ENCODE data around the gene PRR15L.
"Not testable (repeated sequence)": the region's sequence is repeated elsewhere in the genome, so short reads cannot be mapped to it uniquely, and the experiment has no call there.

The PRR15L gene, protein sequence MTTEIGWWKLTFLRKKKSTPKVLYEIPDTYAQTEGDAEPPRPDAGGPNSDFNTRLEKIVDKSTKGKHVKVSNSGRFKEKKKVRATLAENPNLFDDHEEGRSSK

GRCh38 chr17:47957591-47958490, at the start of gene PRR15L:
Gene PRR15L, minus strand, starts transcription at chr17:47957883. Its CDS starts 4,649 bp downstream, at chr17:47953234.
- DNase-seq: no peak

- DNase-seq: no peak
Observed at GRCh38 chr17:48006936-48007709, 49.4 kb upstream of the PRR15L start.

DNA sequence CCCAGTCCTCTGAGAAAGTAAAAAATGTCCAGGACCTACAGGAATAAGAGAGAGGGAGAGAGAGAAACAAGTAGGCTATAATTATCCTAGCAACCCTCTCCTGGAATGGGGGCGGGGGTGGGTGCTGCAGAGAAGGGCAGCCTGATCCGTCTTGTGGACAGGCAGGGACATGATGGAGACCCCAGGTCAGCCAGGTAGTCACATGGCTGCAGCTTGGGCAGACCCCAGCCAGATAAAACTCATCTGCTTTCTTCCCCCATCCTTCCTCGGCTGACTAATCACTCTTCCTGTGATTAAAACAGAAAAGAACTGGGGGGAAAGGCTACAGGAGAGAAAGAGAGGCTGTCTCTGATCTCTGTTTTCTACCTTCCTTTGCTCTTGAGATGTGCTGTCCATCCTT, 47.3 kb upstream of the PRR15L start:
- DNase-seq: no peak

DNA sequence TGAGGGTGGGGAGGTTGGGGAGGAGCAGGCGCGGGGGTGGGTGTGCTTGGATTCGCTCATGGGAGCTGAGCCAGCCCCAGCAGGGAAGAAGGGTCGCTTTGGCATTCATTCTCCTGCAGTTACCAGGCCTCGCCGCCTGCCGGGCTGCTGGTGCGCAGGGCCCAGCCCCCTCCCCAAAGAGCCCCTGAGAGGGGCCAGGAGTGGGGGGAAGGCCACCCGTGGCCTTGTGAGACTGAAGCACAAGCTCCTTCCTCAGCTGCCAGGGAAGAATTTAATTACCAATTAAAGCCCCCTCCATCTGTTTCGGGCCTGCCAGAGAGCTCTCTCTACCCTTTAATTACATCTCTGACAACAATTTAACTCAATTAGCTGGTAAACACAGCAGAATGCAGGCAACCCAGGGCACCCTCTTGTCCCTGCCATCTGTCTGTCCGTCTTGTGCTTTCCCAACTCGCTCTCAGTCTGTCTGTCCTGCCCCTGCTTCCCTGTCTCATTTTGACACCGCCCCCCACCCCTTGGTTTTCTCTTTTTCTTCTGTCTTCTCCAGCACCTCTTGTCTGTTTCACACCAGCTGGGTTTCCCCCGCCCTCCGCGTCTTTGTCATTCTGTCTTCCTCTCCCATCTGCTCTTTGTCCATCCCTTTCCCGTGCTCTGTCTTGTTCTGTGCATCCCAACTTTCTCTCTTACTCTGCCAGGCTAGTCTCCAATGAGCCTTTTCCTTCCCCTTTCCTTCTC, 45.9 kb upstream of the PRR15L start:
- peak; percentile 100 for DNase-seq

- no peak for DNase-seq
Observed at GRCh38 chr17:48002916-48003416, 45.3 kb upstream of the PRR15L start.

- DNase-seq: no peak
Observed at GRCh38 chr17:48002266-48002915, 44.7 kb upstream of the PRR15L start.

- DNase-seq: not testable (repeated sequence)
Observed at GRCh38 chr17:48001657-48002056, 44.0 kb upstream of the PRR15L start.

GRCh38 chr17:48001197-48001596, 43.5 kb upstream of the PRR15L start:
- no peak for DNase-seq

DNA sequence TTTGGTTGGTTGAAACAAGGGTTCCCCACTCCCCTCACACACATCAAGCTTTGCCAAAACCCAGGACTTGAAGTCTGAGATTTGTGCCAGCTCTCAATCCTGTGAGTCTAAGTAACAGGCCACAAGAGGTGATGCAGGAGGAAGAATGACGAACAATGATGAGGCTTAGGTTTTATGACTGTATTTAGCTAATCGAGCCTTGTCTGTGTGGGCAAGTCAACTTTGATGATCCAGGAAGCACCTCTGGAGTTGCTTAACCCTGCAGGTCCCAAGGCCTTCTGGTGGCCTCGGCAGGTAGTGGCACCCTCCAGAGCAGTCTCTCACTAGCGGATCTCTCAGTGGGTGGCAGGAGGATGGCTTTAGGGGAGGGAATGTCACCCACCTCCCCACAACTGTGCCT, 41.9 kb upstream of the PRR15L start:
- no peak for DNase-seq

DNA sequence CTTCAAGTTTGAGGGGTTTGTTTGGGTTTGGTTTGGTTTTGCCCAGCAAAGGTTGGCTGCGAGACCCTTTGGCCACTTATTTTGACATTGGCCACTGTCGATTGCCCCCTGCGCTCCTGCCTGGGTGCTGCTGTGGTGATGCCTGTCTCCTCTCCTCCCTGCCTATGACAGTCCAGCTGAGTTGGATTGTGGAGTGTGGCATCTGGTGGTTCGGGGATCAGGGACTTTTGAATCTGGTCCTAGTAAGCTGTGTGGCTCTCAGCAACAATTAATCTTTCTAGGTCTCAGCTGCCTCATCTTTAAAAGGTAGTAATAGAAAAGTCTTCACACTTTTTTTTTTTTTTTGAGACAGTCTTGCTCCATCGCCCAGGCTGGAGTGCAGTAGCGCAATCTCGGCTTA, 40.4 kb upstream of the PRR15L start:
- peak; percentile 76 for DNase-seq

GRCh38 chr17:47997586-47997985, 39.9 kb upstream of the PRR15L start:
- no peak for DNase-seq

DNA sequence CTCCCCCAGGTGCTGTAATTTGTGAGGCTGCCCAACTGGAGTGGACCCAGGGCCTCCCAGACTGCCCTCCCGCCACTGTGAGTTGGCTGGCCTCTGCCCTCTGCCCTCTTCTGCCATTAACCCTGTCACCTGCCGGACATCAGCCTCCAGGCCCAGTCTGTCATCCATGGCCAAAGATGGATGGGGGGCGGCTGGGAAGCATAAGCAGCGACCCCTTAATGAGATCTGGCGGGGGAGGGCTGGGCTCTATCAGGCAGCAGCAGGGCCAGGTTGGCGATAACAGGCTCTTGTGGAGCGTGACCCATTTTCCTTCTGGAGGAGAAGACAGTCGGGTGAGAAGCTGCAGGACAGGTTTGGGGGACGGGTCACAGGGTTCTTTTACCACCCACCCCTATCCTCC, 38.5 kb upstream of the PRR15L start:
- no peak for DNase-seq

DNA sequence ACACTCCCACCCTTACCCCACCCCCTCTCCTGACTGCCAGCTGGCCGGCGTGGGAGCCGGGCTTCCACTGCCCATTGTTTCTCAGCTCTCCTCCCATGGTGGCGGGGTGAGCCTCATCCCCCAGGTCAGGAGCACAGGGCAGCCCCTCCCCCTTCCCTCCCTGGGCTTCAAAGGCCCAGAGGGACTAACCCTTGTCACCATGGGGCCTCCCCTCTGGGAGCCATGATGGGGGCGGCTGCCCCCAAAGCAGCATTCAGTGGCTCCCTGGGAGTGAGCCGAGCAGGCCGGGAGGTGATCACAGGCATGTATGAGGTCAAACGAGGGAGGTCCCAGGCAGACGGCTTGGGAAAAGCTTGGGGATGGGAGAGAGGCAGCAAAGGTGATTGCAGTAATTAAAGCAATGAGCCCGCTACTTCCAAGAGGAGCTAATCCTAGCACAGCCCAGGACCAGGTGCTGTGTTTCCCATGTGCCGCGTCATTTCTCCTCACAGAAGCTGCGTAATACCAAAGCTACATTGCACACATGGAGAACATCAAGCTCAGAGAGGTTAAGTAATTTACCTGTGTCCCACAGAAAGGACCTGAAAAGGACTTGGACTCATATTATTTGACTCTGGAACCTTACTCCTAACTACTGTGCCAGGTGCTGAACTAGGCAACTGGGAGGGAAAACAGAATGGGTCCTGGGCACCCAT, 37.7 kb upstream of the PRR15L start:
- peak; percentile 35 for DNase-seq

DNA sequence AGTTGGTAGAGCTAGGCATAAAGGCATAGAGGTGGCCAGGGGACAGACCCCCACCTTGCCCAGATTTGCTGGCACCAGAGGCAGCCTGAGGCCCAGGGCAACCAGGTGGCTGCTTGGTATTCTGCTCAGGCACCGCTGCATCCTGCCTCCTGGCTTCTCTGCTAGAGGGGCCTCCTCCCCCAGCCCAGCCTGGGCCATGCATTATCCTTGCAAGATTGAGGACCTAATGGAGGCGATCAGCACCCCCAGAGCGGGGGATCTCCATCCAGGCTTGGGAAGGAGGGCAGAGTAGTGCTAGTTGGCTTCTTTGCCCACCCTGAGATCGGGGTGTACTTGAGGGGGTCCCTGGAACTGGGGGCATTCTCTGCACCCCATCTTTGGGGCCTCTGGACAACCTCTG, 37.0 kb upstream of the PRR15L start:
- no peak for DNase-seq

DNA sequence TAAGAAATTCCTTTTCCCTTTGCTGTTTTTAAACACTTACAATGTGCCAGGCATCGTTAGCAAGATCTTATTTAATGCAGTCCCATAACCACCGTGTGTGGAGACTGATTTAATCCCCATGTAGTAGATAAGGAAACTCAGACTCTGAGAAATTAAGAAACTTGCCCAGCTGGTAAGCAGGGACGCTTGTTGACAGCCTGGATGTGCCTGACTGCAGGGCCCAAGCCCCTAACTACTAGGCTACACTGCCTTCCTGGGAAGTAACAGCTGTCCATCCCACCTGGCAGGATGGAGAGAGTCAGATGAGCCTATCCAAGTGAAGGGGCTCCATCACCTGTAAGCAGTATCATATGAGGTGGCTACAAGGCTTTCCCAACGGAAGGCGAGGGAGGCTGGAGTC, 36.3 kb upstream of the PRR15L start:
- no peak for DNase-seq

GRCh38 chr17:47993031-47993564, 35.4 kb upstream of the PRR15L start:
- no peak for DNase-seq

GRCh38 chr17:47992216-47992615, 34.5 kb upstream of the PRR15L start:
- no peak for DNase-seq

DNA sequence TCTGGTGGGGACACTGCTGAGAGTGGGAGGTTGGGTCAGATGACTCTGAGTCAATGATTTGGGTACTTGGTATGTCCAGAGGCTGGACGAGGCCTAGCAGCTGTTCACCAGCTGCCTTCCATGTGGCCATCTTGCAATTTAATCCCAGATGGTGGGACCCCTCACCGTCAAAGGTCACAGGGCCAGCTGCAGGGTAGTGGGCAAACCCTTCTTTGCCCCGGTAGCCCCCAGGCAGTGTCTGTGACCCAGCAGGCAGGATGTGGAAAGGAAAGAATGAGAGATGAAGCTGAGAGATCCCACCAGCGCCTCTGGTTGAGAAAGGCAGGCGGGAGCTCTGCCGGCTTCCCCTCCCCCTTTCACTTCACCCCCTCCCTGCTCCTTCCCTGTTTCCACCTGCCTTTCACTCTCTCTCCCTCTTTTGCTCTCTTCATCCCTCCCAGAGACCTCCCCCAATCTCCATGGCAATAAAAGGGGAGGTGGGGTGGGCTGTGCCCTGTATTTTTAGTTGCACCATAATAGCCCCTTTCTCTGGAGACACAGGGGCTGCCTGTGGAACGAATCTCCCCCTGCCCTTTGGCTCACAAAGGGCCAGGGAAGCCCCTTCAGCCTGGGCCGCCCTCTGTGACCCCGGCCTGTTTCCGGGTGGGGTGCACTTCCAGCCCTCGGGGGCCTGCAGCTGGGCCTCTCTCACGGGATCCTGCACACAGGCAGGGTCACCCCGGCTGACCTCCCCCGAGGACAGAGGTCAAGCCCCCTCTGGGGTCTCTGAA, 33.5 kb upstream of the PRR15L start:
- no peak for DNase-seq

DNA sequence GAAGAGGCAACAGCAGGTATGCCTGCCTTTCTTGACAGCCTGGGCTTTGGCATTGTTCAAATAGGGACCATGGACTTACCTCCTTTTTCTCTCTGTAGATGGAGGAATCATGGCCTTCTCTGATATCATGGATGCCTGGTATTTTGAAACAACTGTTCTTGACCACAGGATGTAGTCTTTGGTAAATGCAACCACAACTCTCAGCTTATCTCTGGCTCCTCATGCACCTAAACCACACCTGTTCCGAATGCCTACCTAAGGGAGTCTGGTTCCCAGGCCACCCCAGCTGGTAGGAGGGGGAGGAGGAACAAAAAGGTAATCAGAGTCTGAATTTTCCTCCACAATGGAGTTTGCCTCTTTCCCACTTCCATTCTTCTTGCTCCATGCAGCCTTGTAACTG, 32.0 kb upstream of the PRR15L start:
- DNase-seq: no peak

DNA sequence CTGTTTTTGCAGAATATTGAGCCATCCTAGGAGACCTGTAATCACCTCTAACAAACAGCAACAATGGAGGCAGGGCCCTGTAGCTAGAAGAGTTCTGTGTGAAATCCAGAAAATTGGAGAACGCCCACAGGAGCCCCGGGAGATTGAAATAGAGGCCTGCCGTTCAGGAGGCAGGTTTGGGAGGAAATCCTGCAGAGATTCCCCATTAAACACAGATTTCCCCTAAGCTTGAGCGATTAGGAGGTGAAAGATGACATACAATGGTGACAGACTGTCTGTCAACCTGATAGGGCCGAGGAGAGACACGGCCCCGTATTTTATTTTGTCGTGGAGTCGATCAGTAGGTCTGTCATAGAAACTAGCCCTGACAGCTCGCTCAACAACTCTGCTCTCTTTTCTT, 31.5 kb upstream of the PRR15L start:
- no peak for DNase-seq

DNA sequence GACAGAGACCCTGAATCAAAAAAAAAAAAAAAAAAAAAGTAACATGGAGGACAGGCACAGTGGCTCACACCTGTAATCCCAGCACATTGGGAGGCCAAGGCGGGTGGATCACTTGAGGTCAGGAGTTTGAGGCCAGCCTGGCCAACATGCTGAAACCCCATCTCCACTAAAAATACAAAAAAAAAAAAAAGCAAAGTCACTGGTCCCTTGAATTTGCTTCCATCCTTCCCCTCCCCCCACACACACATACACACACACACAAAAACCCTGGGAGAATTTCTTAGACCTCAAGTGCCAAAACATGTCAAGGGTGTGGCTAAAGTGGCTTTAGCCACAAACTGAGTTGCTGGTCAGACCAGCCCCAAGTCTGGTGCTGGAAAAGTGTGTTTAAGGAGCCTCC, 30.8 kb upstream of the PRR15L start:
- not testable (repeated sequence) for DNase-seq
